ENCODE measurements around the gene CST6.

GRCh38 chr11:66017321-66017720, 5.5 kb downstream of the CST6 start:
- no peak for TF ChIP-seq POLR2AphosphoS5 (IDR thresholded peaks at IDR 0.05; ENCODE audit: low read depth)
- TF ChIP-seq, protein P1, sequence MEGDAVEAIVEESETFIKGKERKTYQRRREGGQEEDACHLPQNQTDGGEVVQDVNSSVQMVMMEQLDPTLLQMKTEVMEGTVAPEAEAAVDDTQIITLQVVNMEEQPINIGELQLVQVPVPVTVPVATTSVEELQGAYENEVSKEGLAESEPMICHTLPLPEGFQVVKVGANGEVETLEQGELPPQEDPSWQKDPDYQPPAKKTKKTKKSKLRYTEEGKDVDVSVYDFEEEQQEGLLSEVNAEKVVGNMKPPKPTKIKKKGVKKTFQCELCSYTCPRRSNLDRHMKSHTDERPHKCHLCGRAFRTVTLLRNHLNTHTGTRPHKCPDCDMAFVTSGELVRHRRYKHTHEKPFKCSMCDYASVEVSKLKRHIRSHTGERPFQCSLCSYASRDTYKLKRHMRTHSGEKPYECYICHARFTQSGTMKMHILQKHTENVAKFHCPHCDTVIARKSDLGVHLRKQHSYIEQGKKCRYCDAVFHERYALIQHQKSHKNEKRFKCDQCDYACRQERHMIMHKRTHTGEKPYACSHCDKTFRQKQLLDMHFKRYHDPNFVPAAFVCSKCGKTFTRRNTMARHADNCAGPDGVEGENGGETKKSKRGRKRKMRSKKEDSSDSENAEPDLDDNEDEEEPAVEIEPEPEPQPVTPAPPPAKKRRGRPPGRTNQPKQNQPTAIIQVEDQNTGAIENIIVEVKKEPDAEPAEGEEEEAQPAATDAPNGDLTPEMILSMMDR (conservative IDR thresholded peaks at IDR 0.05; ENCODE audit: low read depth in 2 of 2) = no peak
